Measurements from ENCODE around the gene HDAC8. TPM values are rescaled to one million over a fixed set of nuclear protein-coding genes. Genes with fewer than 3 reads are reported as not detected.

The HDAC8 gene
- total RNA-seq, 4 donors from 2014 or later = 9.0 to 18.1 (median 14.2) TPM

- Histone ChIP-seq H3K27ac (no peak overlapping the region), H3K4me1 (peaks cover 12 to 31% of the 10 kb centered on the region in 2 donors), H3K4me3 (no peak overlapping the region), H3K9me3 (no peaks in the 10 kb centered on the region), H3K36me3 (no peaks in the 10 kb centered on the region), H3K27me3 (no peaks in the 10 kb centered on the region)
- intact Hi-C loops (cut with DNase I; ENCODE audit: low total_unique reads) = no loop called here
- TF ChIP-seq CTCF (IDR thresholded peaks at IDR 0.05 in 4 of 5, conservative IDR thresholded peaks at IDR 0.05 in 1 of 5) = no peak
- TF ChIP-seq POLR2A (IDR thresholded peaks at IDR 0.05) = no peak
- DNase-seq (no peak), ATAC-seq (no peak)
- in situ Hi-C loops (cut with MboI; ENCODE audit: low sequenced_read_pairs in 4 of 4) = no loop called here
These were observed 94.9 kb downstream of the HDAC8 start for GRCh38 chrX:72477781-72478181.

- no peak overlapping the region for H3K4me3 ChIP-seq
- no peaks in the 10 kb centered on the region for H3K36me3 ChIP-seq
- DNase-seq (no peak), ATAC-seq (no peak)
- TF ChIP-seq CTCF (IDR thresholded peaks at IDR 0.05 in 4 of 5, conservative IDR thresholded peaks at IDR 0.05 in 1 of 5) (no peak), POLR2A (IDR thresholded peaks at IDR 0.05) (no peak)
- no peaks in the 10 kb centered on the region for H3K9me3 ChIP-seq
- intact Hi-C loops (cut with DNase I; ENCODE audit: low total_unique reads) (no loop called here), in situ Hi-C loops (cut with MboI; ENCODE audit: low sequenced_read_pairs in 4 of 4) (no loop called here)
- no peaks in the 10 kb centered on the region for H3K27me3 ChIP-seq
- H3K4me1 ChIP-seq = peaks cover 12 to 31% of the 10 kb centered on the region in 2 donors
- no peak overlapping the region for H3K27ac ChIP-seq
These were observed 95.3 kb downstream of the HDAC8 start for GRCh38 chrX:72477376-72477775.

GRCh38 chrX:72475952-72476668 is 96.5 kb downstream of the HDAC8 start:
- intact Hi-C loops (cut with DNase I; ENCODE audit: low total_unique reads) = no loop called here
- DNase-seq = no peak

GRCh38 chrX:72475338-72475737 is 97.3 kb downstream of the HDAC8 start:
- H3K4me3 ChIP-seq = no peak overlapping the region
- H3K9me3 ChIP-seq = no peaks in the 10 kb centered on the region
- H3K27me3 ChIP-seq = no peaks in the 10 kb centered on the region
- no peaks in the 10 kb centered on the region for H3K36me3 ChIP-seq
- peaks cover 12 to 31% of the 10 kb centered on the region in 2 donors for H3K4me1 ChIP-seq
- ATAC-seq = no peak
- in situ Hi-C loops (cut with MboI; ENCODE audit: low sequenced_read_pairs in 4 of 4) = no loop called here
- no peak for DNase-seq
- no peak overlapping the region for H3K27ac ChIP-seq
- intact Hi-C loops (cut with DNase I; ENCODE audit: low total_unique reads) = no loop called here
- TF ChIP-seq POLR2A (IDR thresholded peaks at IDR 0.05) = no peak
- no peak for TF ChIP-seq CTCF (IDR thresholded peaks at IDR 0.05 in 4 of 5, conservative IDR thresholded peaks at IDR 0.05 in 1 of 5)

More at GRCh38 chrX:72475952-72476668, 96.5 kb downstream of the HDAC8 start:
- no peaks in the 10 kb centered on the region for H3K36me3 ChIP-seq
- peak; percentile 77 to 80 for ATAC-seq
- no peak overlapping the region for H3K4me3 ChIP-seq
- in situ Hi-C loops (cut with MboI; ENCODE audit: low sequenced_read_pairs in 4 of 4) = no loop called here
- no peaks in the 10 kb centered on the region for H3K9me3 ChIP-seq
- TF ChIP-seq CTCF (IDR thresholded peaks at IDR 0.05 in 4 of 5, conservative IDR thresholded peaks at IDR 0.05 in 1 of 5) (no peak), POLR2A (IDR thresholded peaks at IDR 0.05) (no peak)
- peaks cover 12 to 31% of the 10 kb centered on the region in 2 donors for H3K4me1 ChIP-seq
- no peaks in the 10 kb centered on the region for H3K27me3 ChIP-seq
- peak overlapping the region in 3 of 4 donors; percentile 32 to 56 (median 43) for H3K27ac ChIP-seq

Data from gastrocnemius medialis (tissue), 4 donors.